SJSA1 (cell line): ENCODE measurements around the gene PRRT3. TPM values are rescaled to one million over a fixed set of nuclear protein-coding genes. Genes with fewer than 3 reads are reported as not detected.

Experiments used
- DNase-seq, 2 experiments: peaks; one replicate each; pipeline ENCODE4 v3.0.0-alpha.2; 2015 to 2020; ENCODE audit warnings: low spot score in 2 of 2, low read depth in 1 of 2
- H3K27ac ChIP-seq: fragments of 250-450 bp; sonication (Bioruptor Pico); 2 replicates; pipeline ENCODE4 v1.5.1; 2020; ENCODE audit warnings: mild to moderate bottlenecking, moderate library complexity
- H3K27me3 ChIP-seq: fragments of 250-450 bp; sonication (Bioruptor Pico); replicated peaks from 2 replicates; pipeline ENCODE4 v1.5.1; 2020; ENCODE audit warnings: mild to moderate bottlenecking, moderate library complexity
- H3K36me3 ChIP-seq: fragments of 250-450 bp; sonication (Bioruptor Pico); 2 replicates; pipeline ENCODE4 v1.5.1; 2020; ENCODE audit warnings: mild to moderate bottlenecking
- H3K4me1 ChIP-seq: fragments of 250-450 bp; sonication (Bioruptor Pico); replicated peaks from 2 replicates; pipeline ENCODE4 v1.6.1; 2021; ENCODE audit warnings: mild to moderate bottlenecking
- H3K4me3 ChIP-seq: fragments of 250-450 bp; sonication (Bioruptor Pico); 2 replicates; pipeline ENCODE4 v1.5.1; 2020; ENCODE audit warnings: mild to moderate bottlenecking
- H3K9me3 ChIP-seq: fragments of 250-450 bp; sonication (Bioruptor Pico); replicated peaks from 2 replicates; pipeline ENCODE4 v1.5.1; 2020; ENCODE audit warnings: mild to moderate bottlenecking
- total RNA-seq: library from RNA; depleted of rRNA; stranded (reverse); fragments of >200 nt; shearing (Covaris generic); gene quantifications from 2 replicates; pipeline ENCODE4 v1.2.3, GENCODE V29; 2014

The PRRT3 gene
- total RNA-seq, 1 experiment from 2014 or later: 0.58 TPM

DNA sequence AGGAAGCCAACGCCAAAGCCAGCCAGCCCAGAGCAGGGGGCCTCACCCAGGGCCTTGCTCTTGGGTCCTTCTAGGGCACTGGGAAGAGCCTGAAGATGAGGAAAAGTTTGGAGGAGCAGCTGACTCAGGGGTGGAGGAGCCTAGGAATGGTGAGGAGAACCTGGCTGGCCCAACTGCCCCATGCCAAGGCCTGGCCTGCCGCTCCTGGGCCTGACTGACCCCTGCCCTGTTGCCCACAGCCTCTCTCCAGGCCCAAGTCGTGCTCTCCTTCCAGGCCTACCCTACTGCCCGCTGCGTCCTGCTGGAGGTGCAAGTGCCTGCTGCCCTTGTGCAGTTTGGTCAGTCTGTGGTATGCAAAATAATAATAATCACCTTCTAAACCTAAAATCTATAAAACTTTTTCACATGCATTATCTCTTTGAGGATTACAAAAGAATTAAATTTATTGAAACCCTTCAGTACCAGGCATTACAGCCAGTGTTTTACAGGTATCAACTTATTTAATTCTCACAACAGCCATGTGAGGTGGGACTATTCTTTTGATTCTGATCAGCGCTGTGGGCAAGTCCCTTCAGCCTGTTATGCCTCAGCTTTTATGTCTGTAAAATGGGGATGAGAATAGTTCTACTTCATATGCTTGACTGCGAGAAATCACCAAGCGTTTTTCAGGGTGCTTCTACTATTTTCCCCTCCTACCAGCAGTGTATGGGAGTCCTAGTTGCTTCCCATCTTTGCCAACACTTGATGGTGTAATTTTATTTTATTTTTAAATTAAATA is 33.8 kb downstream of the PRRT3 start:
- Histone ChIP-seq H3K9me3 (0 out of 2 replicates have a peak, but pooled peaks cover 5% of the 10 kb centered on the region), H3K27ac (no peak overlapping the region), H3K27me3 (no peaks in the 10 kb centered on the region), H3K36me3 (peaks cover 6% of the 10 kb centered on the region; the same call in 1 of the 2 replicates), H3K4me3 (no peak overlapping the region), H3K4me1 (peaks cover 35% of the 10 kb centered on the region)
- DNase-seq: no peak

DNA sequence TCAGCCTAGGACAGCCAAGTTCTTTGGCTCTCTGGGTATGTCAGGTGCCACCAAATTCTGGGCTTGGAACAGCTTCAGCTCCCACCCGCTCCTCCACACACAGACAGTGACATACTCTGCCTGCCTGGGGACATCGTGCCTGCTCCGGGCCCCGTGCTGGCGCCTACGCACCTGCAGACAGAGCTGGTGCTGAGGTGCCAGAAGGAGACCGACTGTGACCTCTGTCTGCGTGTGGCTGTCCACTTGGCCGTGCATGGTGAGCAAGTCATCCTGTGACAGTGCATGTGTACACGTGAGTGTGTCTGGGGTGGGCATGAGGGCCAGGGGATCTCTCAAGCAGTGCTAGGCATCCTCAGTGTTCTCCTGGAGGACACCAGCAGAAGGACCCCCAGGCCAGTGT is 34.4 kb downstream of the PRRT3 start:
- Histone ChIP-seq H3K27ac (no peak overlapping the region), H3K36me3 (peaks cover 6% of the 10 kb centered on the region; the same call in 1 of the 2 replicates), H3K27me3 (no peaks in the 10 kb centered on the region), H3K9me3 (0 out of 2 replicates have a peak, but pooled peaks cover 5% of the 10 kb centered on the region), H3K4me3 (no peak overlapping the region), H3K4me1 (peaks cover 35% of the 10 kb centered on the region)
- DNase-seq: no peak

DNA sequence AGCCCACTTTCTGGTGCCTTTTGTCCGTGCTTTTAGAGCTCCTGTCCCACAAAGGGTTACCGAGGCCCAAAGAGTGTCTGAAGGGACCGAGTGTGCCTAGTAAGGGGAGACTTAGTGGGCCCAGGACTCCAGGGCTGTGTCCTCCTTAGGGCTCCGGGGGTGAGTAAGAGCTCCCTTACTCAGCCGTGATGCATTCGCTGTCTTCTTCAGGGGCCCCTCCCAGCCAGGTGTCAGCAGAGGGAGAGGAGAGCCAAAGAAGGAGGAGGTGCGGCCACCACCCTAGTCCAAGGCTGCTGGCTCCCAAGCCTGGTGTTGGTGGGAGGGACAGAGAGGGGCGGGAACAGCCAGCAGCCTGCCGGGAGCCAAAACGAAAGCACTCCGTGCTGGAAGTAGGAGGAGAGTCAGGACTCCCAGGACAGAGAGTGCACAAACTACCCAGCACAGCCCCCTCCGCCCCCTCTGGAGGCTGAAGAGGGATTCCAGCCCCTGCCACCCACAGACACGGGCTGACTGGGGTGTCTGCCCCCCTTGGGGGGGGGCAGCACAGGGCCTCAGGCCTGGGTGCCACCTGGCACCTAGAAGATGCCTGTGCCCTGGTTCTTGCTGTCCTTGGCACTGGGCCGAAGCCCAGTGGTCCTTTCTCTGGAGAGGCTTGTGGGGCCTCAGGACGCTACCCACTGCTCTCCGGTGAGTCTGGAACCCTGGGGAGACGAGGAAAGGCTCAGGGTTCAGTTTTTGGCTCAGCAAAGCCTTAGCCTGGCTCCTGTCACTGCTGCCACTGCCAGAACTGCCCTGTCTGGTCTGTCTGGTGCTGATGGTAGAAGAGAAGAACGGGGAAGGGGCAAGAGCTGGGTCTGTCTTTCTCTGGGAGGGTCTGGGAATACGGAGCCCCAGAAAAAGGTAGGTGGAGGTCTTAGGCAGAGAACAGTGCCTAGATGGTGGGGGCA is 35.2 kb downstream of the PRRT3 start, which contains the start of gene IL17RC:
Gene IL17RC (plus strand): TSS at position 365 of the 947 bp plus-strand sequence. CDS start 218 bp downstream, at position 583.
- H3K4me1 ChIP-seq: peaks cover 35% of the 10 kb centered on the region
- DNase-seq: peak; percentile 69 to 82
- H3K9me3 ChIP-seq: 0 out of 2 replicates have a peak, but pooled peaks cover 5% of the 10 kb centered on the region
- H3K27ac ChIP-seq: peak within 1 kb of the TSS; percentile 29
- H3K36me3 ChIP-seq: peaks cover 6% of the 10 kb centered on the region; the same call in 1 of the 2 replicates
- no peaks in the 10 kb centered on the region for H3K27me3 ChIP-seq
- H3K4me3 ChIP-seq: peak within 1 kb of the TSS; percentile 50

DNA sequence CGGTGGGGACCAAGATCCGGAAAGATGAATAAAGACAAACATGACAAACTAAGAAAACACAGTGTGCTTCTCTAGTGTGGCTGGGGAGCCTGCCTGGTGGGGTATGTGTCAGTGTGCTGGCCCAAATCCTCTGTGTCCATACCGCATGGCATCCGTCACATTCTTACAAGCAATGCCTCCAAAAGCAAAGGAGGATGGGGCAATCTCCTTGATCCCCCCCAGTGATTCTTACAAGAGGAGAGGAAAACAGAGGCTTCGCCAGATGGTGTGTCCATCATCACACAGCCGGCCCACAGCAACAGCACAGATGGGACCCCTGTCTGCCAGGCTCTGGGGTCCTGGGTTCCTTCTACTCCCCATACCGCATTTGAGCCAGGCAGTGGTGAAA is 35.9 kb downstream of the PRRT3 start:
- Histone ChIP-seq H3K4me3 (peak overlapping the region; percentile 31), H3K9me3 (0 out of 2 replicates have a peak, but pooled peaks cover 5% of the 10 kb centered on the region)
- DNase-seq: no peak

GRCh38 chr3:9915254-9916141 is 36.7 kb downstream of the PRRT3 start:
- Histone ChIP-seq H3K36me3 (peaks cover 6% of the 10 kb centered on the region; the same call in 1 of the 2 replicates), H3K27me3 (no peaks in the 10 kb centered on the region), H3K4me1 (peaks cover 35% of the 10 kb centered on the region), H3K27ac (peak overlapping the region; percentile 26), H3K4me3 (peak overlapping the region; percentile 50), H3K9me3 (0 out of 2 replicates have a peak, but pooled peaks cover 5% of the 10 kb centered on the region)
- peak; percentile 65 to 68 for DNase-seq

More for the DNA sequence above, 35.9 kb downstream of the PRRT3 start:
- H3K36me3 ChIP-seq: peaks cover 6% of the 10 kb centered on the region; the same call in 1 of the 2 replicates
- H3K4me1 ChIP-seq: peaks cover 35% of the 10 kb centered on the region
- peak overlapping the region; percentile 9; the same call in 1 of the 2 replicates for H3K27ac ChIP-seq
- no peaks in the 10 kb centered on the region for H3K27me3 ChIP-seq

GRCh38 chr3:9914559-9915253 is 37.5 kb downstream of the PRRT3 start:
- Histone ChIP-seq H3K9me3 (0 out of 2 replicates have a peak, but pooled peaks cover 5% of the 10 kb centered on the region), H3K4me1 (peaks cover 35% of the 10 kb centered on the region), H3K27me3 (no peaks in the 10 kb centered on the region), H3K4me3 (peak overlapping the region; percentile 50), H3K36me3 (peaks cover 6% of the 10 kb centered on the region; the same call in 1 of the 2 replicates), H3K27ac (no peak overlapping the region)
- no peak for DNase-seq

GRCh38 chr3:9914011-9914410 is 38.2 kb downstream of the PRRT3 start:
- 0 out of 2 replicates have a peak, but pooled peaks cover 5% of the 10 kb centered on the region for H3K9me3 ChIP-seq

DNA sequence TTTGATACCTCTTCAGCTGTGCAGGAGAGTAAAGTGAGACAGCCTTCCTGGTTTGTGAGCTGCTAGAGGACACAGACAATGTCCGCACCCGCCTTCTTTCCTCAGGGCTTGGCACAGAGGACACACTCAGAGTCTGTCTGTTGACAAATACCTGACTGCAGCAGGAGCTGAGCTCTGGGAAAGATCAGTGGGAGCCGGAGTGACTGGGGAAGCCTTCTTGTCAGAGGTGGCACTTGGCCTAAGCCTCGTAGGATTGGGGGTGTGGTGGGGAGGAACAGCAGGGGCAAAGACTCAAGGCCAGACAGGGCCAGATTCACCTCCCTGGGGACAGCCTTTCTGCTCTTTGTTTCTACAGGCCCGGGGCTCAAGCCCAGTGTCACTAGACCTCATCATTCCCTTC is 38.6 kb downstream of the PRRT3 start:
- Histone ChIP-seq H3K4me1 (peaks cover 35% of the 10 kb centered on the region), H3K27me3 (no peaks in the 10 kb centered on the region), H3K36me3 (peaks cover 6% of the 10 kb centered on the region; the same call in 1 of the 2 replicates), H3K4me3 (no peak overlapping the region), H3K27ac (no peak overlapping the region), H3K9me3 (0 out of 2 replicates have a peak, but pooled peaks cover 5% of the 10 kb centered on the region)
- no peak for DNase-seq

More at GRCh38 chr3:9914011-9914410, 38.2 kb downstream of the PRRT3 start:
- H3K27ac ChIP-seq: no peak overlapping the region
- no peaks in the 10 kb centered on the region for H3K27me3 ChIP-seq
- H3K4me1 ChIP-seq: peaks cover 35% of the 10 kb centered on the region
- peaks cover 6% of the 10 kb centered on the region; the same call in 1 of the 2 replicates for H3K36me3 ChIP-seq
- no peak overlapping the region for H3K4me3 ChIP-seq
- no peak for DNase-seq

DNA sequence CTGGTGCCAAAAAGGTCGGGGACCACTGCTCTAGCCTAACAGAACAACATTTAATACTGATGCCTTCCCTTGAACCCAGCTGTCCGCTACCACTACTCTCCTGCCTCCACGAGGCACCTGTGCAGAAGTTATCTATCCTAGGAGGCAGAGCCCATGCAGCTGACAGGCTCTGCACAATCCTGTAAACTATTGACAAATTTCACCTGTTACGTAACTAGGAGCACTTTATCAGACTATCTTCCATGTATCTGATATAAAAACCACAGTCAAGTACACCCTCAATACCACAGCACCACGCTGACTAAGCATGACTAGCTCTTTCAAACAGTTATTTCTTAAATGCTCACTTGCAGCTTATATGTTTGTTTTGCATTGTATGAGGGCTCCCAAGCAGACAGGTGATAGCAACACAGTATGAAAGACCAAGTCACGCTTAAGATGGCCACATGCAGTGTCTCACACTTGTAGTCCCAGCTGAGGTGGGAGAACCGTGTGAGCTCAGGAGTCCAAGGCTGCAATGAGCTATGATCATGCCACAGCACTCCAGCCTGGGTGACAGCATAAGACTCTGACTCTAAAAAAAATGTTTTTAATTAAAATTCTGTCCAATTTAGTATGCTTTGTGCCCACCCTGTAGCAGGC is 39.8 kb downstream of the PRRT3 start:
- DNase-seq: no peak

DNA sequence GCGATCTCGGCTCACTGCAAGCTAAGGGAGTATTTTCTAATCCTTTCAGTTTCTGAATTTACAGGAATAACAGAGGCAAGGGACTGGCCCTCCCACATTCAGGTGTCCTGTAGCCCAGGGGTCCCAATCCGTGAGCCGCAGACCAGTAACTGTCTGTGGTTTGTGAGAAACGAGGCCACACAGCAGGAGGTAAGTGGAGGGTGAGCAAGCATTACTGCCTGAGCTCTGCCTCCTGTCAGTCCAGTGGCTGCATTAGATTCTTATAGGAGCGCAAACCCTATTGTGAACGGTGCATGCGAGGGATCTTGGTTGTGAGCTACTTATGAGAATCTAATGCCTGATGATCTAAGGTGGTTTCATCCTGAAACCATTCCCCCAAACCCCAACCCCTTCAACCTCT is 40.3 kb downstream of the PRRT3 start:
- Histone ChIP-seq H3K27me3 (no peaks in the 10 kb centered on the region), H3K4me1 (peaks cover 24% of the 10 kb centered on the region), H3K4me3 (no peak overlapping the region), H3K36me3 (peaks cover 6% of the 10 kb centered on the region; the same call in 1 of the 2 replicates), H3K27ac (no peak overlapping the region), H3K9me3 (0 out of 2 replicates have a peak, but pooled peaks cover 5% of the 10 kb centered on the region)
- DNase-seq: no peak

More for the DNA sequence above, 39.8 kb downstream of the PRRT3 start:
- Histone ChIP-seq H3K4me3 (no peak overlapping the region), H3K27me3 (no peaks in the 10 kb centered on the region), H3K27ac (no peak overlapping the region), H3K9me3 (0 out of 2 replicates have a peak, but pooled peaks cover 5% of the 10 kb centered on the region), H3K4me1 (peaks cover 30% of the 10 kb centered on the region), H3K36me3 (peaks cover 6% of the 10 kb centered on the region; the same call in 1 of the 2 replicates)

- DNase-seq: no peak
- Histone ChIP-seq H3K4me1 (peaks cover under 1% of the 10 kb centered on the region), H3K9me3 (no peaks in the 10 kb centered on the region), H3K4me3 (no peak overlapping the region), H3K36me3 (no peaks in the 10 kb centered on the region), H3K27ac (no peak overlapping the region), H3K27me3 (no peaks in the 10 kb centered on the region)
Observed at GRCh38 chr3:9909221-9910013, 42.8 kb downstream of the PRRT3 start.
